ENCODE data around the gene NEU1.
"Not testable (repeated sequence)": the region's sequence is repeated elsewhere in the genome, so short reads cannot be mapped to it uniquely, and the experiment has no call there.

Gene NEU1

DNA sequence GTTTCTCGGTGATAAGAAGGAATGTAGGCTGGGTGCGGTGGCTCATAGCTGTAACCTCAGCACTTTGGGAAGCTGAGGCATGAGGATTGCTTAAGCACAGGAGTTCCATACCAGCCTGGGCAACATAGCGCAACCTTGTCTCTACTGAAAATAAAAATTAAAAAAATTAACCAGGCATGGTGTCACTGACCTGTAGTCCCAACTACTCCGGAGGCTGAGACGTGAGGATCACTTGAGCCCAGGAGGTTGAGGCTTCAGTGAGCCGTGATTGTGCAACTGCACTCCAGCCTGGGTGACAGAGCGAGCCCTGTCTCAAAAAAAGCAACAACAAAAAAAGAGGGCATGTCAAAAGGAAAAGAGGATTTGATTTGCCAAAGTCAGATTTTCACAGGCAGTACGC lies 3.9 kb downstream of the NEU1 start:
- no peak for ATAC-seq
- TF ChIP-seq, protein P1, sequence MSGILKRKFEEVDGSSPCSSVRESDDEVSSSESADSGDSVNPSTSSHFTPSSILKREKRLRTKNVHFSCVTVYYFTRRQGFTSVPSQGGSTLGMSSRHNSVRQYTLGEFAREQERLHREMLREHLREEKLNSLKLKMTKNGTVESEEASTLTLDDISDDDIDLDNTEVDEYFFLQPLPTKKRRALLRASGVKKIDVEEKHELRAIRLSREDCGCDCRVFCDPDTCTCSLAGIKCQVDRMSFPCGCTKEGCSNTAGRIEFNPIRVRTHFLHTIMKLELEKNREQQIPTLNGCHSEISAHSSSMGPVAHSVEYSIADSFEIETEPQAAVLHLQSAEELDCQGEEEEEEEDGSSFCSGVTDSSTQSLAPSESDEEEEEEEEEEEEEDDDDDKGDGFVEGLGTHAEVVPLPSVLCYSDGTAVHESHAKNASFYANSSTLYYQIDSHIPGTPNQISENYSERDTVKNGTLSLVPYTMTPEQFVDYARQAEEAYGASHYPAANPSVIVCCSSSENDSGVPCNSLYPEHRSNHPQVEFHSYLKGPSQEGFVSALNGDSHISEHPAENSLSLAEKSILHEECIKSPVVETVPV (CRISPR knock-in tag; IDR thresholded peaks at IDR 0.05) = no peak
- no peak for TF ChIP-seq ARNTL (CRISPR knock-in tag; IDR thresholded peaks at IDR 0.05; ENCODE audit: borderline replicate concordance, low read depth)
- TF ChIP-seq ZFP30 (CRISPR knock-in tag; IDR thresholded peaks at IDR 0.05) = no peak
- no peak for TF ChIP-seq RARB (CRISPR knock-in tag; IDR thresholded peaks at IDR 0.05)
- TF ChIP-seq, protein P2, sequence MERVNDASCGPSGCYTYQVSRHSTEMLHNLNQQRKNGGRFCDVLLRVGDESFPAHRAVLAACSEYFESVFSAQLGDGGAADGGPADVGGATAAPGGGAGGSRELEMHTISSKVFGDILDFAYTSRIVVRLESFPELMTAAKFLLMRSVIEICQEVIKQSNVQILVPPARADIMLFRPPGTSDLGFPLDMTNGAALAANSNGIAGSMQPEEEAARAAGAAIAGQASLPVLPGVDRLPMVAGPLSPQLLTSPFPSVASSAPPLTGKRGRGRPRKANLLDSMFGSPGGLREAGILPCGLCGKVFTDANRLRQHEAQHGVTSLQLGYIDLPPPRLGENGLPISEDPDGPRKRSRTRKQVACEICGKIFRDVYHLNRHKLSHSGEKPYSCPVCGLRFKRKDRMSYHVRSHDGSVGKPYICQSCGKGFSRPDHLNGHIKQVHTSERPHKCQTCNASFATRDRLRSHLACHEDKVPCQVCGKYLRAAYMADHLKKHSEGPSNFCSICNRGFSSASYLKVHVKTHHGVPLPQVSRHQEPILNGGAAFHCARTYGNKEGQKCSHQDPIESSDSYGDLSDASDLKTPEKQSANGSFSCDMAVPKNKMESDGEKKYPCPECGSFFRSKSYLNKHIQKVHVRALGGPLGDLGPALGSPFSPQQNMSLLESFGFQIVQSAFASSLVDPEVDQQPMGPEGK (CRISPR knock-in tag; IDR thresholded peaks at IDR 0.05; ENCODE audit: borderline replicate concordance) = no peak
- no peak for TF ChIP-seq SNAI2 (CRISPR knock-in tag; IDR thresholded peaks at IDR 0.05)
- no peak for TF ChIP-seq TOX (CRISPR knock-in tag; IDR thresholded peaks at IDR 0.05; ENCODE audit: borderline replicate concordance)
- no peak for TF ChIP-seq CSDC2 (CRISPR knock-in tag; IDR thresholded peaks at IDR 0.05)
- TF ChIP-seq, protein P3, sequence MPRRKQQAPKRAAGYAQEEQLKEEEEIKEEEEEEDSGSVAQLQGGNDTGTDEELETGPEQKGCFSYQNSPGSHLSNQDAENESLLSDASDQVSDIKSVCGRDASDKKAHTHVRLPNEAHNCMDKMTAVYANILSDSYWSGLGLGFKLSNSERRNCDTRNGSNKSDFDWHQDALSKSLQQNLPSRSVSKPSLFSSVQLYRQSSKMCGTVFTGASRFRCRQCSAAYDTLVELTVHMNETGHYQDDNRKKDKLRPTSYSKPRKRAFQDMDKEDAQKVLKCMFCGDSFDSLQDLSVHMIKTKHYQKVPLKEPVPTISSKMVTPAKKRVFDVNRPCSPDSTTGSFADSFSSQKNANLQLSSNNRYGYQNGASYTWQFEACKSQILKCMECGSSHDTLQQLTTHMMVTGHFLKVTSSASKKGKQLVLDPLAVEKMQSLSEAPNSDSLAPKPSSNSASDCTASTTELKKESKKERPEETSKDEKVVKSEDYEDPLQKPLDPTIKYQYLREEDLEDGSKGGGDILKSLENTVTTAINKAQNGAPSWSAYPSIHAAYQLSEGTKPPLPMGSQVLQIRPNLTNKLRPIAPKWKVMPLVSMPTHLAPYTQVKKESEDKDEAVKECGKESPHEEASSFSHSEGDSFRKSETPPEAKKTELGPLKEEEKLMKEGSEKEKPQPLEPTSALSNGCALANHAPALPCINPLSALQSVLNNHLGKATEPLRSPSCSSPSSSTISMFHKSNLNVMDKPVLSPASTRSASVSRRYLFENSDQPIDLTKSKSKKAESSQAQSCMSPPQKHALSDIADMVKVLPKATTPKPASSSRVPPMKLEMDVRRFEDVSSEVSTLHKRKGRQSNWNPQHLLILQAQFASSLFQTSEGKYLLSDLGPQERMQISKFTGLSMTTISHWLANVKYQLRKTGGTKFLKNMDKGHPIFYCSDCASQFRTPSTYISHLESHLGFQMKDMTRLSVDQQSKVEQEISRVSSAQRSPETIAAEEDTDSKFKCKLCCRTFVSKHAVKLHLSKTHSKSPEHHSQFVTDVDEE (CRISPR knock-in tag; IDR thresholded peaks at IDR 0.05) = no peak
- TF ChIP-seq ZNF70 (CRISPR knock-in tag; IDR thresholded peaks at IDR 0.05) = no peak
- TF ChIP-seq PPARA (CRISPR knock-in tag; IDR thresholded peaks at IDR 0.05; ENCODE audit: borderline replicate concordance) = no peak
- no peak for TF ChIP-seq BACH2 (CRISPR knock-in tag; IDR thresholded peaks at IDR 0.05; ENCODE audit: borderline replicate concordance)
- TF ChIP-seq OSR1 (CRISPR knock-in tag; IDR thresholded peaks at IDR 0.05) = no peak
- TF ChIP-seq GLIS3 (CRISPR knock-in tag; IDR thresholded peaks at IDR 0.05) = no peak
- TF ChIP-seq ZNF8 (CRISPR knock-in tag; IDR thresholded peaks at IDR 0.05) = no peak
- TF ChIP-seq, protein P4, sequence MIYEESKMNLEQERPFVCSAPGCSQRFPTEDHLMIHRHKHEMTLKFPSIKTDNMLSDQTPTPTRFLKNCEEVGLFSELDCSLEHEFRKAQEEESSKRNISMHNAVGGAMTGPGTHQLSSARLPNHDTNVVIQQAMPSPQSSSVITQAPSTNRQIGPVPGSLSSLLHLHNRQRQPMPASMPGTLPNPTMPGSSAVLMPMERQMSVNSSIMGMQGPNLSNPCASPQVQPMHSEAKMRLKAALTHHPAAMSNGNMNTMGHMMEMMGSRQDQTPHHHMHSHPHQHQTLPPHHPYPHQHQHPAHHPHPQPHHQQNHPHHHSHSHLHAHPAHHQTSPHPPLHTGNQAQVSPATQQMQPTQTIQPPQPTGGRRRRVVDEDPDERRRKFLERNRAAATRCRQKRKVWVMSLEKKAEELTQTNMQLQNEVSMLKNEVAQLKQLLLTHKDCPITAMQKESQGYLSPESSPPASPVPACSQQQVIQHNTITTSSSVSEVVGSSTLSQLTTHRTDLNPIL (CRISPR knock-in tag; IDR thresholded peaks at IDR 0.05; ENCODE audit: low read depth) = no peak

DNA sequence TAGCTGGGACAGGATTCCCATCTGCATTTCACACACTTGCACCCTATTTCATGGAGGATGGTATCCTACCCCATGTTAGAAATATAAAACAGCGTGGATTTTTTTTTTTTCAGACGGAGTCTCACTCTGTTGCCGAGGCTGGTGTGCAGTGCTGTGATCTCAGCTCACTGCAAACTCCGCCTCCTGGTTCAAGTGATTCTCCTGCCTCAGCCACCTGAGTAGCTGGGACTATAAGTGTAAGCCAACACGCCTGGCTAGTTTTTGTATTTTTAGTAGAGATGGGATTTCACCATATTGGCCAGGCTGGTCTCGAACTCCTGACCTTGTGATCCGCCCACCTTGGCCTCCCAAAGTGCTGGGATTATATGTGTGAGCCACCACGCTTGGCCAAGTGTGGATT lies 4.8 kb downstream of the NEU1 start:
- ATAC-seq = not testable (repeated sequence)

DNA sequence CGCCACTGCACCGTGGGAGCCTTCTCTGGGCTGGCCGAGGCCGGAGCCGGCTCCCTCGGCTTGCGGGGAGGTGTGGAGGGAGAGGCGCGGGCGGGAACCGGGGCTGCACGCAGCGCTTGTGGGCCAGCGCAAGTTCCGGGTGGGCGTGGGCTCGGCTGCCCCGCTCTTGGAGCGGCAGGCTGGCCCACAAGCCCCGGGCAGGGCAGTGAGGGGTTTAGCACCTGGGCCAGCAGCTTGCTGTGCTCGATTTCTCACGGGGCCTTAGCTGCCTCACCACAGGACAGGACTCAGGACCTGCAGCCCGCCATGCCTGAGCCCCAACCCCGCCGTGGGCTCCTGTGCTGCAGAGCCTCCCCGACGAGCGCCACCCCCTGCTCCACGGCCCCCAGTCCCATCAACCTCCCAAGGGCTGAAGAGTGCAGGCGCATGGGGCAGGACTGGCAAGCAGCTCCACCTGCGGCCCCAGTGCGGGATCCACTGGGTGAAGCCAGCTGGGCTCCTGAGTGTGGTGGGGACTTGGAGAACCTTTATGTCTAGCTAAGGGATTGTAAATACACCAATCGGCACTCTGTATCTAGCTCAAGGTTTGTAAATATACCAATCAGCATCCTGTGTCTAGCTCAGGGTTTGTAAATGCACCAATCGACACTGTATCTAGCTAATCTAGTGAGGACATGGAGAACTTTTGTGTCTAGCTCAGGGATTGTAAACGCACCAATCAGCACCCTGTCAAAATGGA lies 10.5 kb downstream of the NEU1 start:
- ATAC-seq = not testable (repeated sequence)

DNA sequence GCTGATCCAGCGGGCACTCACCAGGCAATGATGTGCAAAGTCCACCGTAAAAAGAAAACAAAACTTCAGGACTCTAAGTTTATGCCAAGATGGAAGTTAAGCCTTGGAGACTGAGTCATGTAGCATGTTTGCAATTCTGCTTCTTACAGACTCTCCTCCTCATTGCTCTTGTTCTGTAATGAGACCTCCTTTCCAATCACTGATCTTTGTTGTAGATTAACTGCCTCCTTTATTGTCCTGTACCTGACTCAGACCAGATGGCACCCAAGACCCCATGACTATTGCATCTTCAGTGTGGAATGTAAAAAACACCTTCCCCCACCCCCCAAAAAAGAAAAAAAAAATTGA lies 11.2 kb downstream of the NEU1 start:
- peak; percentile 31; the same call in 1 of the 3 replicates for ATAC-seq
- TF ChIP-seq ESRRG (CRISPR knock-in tag; IDR thresholded peaks at IDR 0.05) = no peak
- TF ChIP-seq PPARA (CRISPR knock-in tag; IDR thresholded peaks at IDR 0.05; ENCODE audit: borderline replicate concordance) = no peak
- TF ChIP-seq ARNTL (CRISPR knock-in tag; IDR thresholded peaks at IDR 0.05; ENCODE audit: borderline replicate concordance, low read depth) = no peak
- no peak for TF ChIP-seq SNAI2 (CRISPR knock-in tag; IDR thresholded peaks at IDR 0.05)
- TF ChIP-seq, protein P5, sequence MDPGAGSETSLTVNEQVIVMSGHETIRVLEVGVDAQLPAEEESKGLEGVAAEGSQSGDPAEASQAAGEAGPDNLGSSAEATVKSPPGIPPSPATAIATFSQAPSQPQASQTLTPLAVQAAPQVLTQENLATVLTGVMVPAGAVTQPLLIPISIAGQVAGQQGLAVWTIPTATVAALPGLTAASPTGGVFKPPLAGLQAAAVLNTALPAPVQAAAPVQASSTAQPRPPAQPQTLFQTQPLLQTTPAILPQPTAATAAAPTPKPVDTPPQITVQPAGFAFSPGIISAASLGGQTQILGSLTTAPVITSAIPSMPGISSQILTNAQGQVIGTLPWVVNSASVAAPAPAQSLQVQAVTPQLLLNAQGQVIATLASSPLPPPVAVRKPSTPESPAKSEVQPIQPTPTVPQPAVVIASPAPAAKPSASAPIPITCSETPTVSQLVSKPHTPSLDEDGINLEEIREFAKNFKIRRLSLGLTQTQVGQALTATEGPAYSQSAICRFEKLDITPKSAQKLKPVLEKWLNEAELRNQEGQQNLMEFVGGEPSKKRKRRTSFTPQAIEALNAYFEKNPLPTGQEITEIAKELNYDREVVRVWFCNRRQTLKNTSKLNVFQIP (CRISPR knock-in tag; IDR thresholded peaks at IDR 0.05; ENCODE audit: borderline replicate concordance, low read depth) = no peak
- TF ChIP-seq, protein P2 (CRISPR knock-in tag; IDR thresholded peaks at IDR 0.05; ENCODE audit: borderline replicate concordance) = no peak
- no peak for TF ChIP-seq ZNF8 (CRISPR knock-in tag; IDR thresholded peaks at IDR 0.05)
- no peak for TF ChIP-seq OSR1 (CRISPR knock-in tag; IDR thresholded peaks at IDR 0.05)
- no peak for TF ChIP-seq BACH2 (CRISPR knock-in tag; IDR thresholded peaks at IDR 0.05; ENCODE audit: borderline replicate concordance)
- TF ChIP-seq ZFP3 (CRISPR knock-in tag; IDR thresholded peaks at IDR 0.05) = no peak
- no peak for TF ChIP-seq ZC3H10 (CRISPR knock-in tag; IDR thresholded peaks at IDR 0.05)
- TF ChIP-seq ISL1 (CRISPR knock-in tag; IDR thresholded peaks at IDR 0.05) = no peak
- no peak for TF ChIP-seq ZNF70 (CRISPR knock-in tag; IDR thresholded peaks at IDR 0.05)
- TF ChIP-seq TOX (CRISPR knock-in tag; IDR thresholded peaks at IDR 0.05; ENCODE audit: borderline replicate concordance) = no peak
- TF ChIP-seq, protein P4 (CRISPR knock-in tag; IDR thresholded peaks at IDR 0.05; ENCODE audit: low read depth) = no peak
- TF ChIP-seq TCF4 (CRISPR knock-in tag; IDR thresholded peaks at IDR 0.05; ENCODE audit: borderline replicate concordance) = no peak
